ENCODE results near the gene JPH3. TPM values are rescaled to one million over a fixed set of nuclear protein-coding genes. Genes with fewer than 3 reads are reported as not detected.

The JPH3 gene
- polyA plus RNA-seq: under 1 TPM; 0.04 to 0.19 TPM

DNA sequence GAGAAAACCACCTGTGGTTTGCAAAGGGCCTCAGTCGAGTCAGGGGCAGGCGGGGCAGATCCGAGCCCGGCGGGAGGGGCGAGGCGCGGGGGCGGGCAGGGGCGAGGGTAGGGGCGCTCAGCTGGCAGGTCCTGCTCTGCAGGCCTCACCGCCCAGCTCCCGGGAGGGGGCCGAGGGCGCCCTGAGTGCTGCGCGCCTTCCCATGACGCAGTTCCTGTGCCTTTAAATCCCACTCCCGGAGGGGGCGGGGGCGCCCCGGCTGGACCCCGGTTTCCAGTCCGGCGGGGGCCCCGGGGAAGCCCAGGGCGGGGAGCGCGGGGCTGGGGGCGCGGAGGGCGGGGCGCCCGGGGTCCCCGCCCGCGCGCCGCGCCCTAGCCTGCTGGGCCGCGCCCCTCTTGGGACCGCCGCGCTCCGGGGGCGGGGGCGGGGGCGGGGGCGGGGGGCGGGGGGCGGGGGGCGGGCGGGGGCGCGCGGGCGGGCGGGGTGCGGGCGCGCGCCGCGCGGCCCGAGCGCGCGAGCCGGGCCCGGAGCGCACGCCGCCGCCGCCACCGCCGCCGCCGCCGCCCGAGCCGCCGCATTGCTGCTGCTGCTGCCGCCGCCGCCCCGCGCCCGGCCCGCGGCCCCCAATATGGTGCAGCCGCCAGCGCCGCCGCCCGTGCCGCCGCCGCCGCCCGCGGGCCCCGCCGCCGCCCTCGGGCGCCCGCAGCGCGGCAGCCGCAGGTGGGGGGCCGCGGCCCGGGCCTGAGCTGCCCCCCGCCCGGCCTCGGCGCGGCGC lies at the start of gene JPH3:
Gene JPH3, plus strand, starts transcription at position 508 of the 775 bp plus-strand sequence. CDS start 639 bp downstream, outside the sequence.
- Histone ChIP-seq H3K9me3 (ENCODE audit: control insufficient read depth in 2 of 2, insufficient read depth in 1 of 2, low read depth in 1 of 2, low read length in 1 of 2) (peaks cover 0 to 7% of the 10 kb centered on the region in 2 donors), H3K36me3 (ENCODE audit: control insufficient read depth in 2 of 2, insufficient read depth in 2 of 2, low read length in 1 of 2) (no peaks in the 10 kb centered on the region), H3K4me1 (ENCODE audit: control insufficient read depth in 2 of 2, insufficient read depth in 2 of 2, low read length in 1 of 2) (peaks cover 0 to 5% of the 10 kb centered on the region in 2 donors), H3K4me3 (ENCODE audit: low read depth in 1 of 2, low read length in 2 of 2) (peak within 1 kb of the TSS; percentile 18 to 38), H3K27ac (ENCODE audit: low read depth in 2 of 2, low read length in 1 of 2) (no peak within 1 kb of the TSS), H3K27me3 (ENCODE audit: control insufficient read depth in 1 of 2, insufficient read depth in 2 of 2, low read length in 2 of 2) (peaks cover 7 to 37% of the 10 kb centered on the region in 2 donors)
- 1% methylated on average over 31 to 118 of the region's 122 CpGs for WGBS, 2 donors

DNA sequence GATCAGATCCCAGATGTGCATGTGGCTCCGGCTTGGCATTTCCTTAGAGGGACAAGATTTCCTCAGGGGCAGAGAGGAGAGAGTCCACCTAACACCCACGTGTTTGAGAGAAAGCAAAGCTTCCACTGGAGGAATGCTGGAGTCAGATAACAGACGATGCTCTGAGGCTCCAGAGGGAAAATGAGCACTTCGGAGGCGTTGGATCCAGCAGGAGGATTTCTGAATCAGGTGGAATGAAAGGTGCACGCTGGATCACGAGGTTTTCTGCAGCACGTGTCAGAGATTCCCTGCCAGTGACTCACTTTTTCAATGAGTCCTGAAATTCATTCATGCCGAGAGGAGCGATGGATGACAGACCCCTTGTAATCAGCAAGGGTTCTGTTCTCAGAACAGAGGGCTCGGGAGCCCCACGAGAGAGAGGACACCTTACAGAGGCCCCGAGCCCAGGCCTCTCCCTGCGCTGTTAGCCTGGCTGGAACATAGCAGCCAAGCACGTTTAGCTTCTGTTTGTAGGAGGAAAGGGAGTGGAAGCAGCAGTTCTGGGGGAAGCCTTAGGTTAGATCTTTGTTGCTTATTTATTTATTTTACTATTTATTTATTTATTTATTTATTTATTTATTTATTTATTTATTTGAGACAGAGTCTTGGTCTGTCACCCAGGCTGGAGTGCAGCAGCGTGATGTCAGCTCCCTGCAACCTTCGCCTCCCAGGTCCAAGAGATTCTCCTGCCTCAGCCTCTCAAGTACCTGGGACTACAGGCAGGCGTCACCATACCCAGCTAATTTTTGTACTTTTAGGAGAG lies 49.3 kb upstream of the JPH3 start:
- Histone ChIP-seq H3K4me1 (ENCODE audit: control insufficient read depth in 2 of 2, insufficient read depth in 2 of 2, low read length in 1 of 2) (peaks cover 0 to 5% of the 10 kb centered on the region in 2 donors), H3K9me3 (ENCODE audit: control insufficient read depth in 2 of 2, insufficient read depth in 1 of 2, low read depth in 1 of 2, low read length in 1 of 2) (peaks cover 0 to 2% of the 10 kb centered on the region in 2 donors), H3K27ac (ENCODE audit: low read depth in 2 of 2, low read length in 1 of 2) (no peak overlapping the region), H3K36me3 (ENCODE audit: control insufficient read depth in 2 of 2, insufficient read depth in 2 of 2, low read length in 1 of 2) (no peaks in the 10 kb centered on the region), H3K4me3 (ENCODE audit: low read depth in 1 of 2, low read length in 2 of 2) (no peak overlapping the region), H3K27me3 (ENCODE audit: control insufficient read depth in 1 of 2, insufficient read depth in 2 of 2, low read length in 2 of 2) (peaks cover 0 to 5% of the 10 kb centered on the region in 2 donors)
- 68 to 71% methylated on average over 18 of the region's 18 CpGs for WGBS, 2 donors

DNA sequence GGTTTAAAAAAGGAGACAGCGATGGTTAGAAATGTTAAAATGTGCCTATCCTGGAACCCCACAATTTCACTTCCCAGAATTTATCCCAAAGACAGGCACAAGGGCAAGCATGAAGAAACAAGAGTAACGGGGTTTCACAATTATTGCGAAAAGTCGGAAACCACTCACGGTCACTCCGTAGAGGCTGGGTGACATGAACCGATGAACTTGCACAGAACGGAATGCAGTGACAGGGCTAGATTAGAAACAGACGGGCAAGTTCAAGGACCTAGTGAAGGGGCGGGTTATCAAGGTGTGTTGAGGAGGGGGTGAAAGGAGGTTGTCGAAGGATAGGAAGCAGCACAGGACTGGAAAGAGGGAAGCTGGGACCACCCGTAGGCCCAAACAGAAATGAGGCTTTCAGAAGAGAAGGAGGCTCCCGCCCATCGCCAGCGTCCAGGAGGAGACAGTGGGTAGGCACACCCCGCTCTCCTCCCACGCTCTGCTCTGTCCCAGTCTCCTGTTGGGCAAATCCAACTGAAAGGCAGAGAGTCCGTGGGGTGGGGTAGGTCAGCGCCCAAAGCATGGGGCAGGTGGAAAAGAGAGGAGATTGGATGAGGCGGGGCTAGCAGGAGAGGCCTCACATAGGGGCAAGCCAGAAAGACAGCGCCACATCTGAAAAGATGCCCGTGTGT lies 47.4 kb upstream of the JPH3 start:
- 85 to 89% methylated on average over 22 of the region's 22 CpGs for WGBS, 2 donors

DNA sequence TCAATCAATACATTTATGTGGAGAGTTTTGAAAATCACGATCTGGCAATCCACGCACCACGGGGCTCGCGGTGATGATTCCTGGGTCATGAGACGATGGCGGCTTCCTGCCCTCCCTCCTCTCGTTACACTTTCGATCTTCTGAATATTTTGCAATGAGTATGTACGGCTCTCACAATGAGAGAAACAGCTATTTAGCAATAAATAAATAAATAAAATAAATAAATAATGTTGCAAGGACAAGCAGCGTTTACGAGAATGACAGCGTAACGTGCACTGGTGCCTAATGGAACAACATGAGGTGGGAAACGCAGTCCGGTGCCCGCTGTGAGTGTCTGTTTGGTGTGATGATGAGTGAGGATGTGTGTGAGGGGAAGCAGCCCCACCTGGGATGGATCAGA lies 46.7 kb upstream of the JPH3 start:
- Histone ChIP-seq H3K36me3 (ENCODE audit: control insufficient read depth in 2 of 2, insufficient read depth in 2 of 2, low read length in 1 of 2) (no peaks in the 10 kb centered on the region), H3K27me3 (ENCODE audit: control insufficient read depth in 1 of 2, insufficient read depth in 2 of 2, low read length in 2 of 2) (no peaks in the 10 kb centered on the region), H3K27ac (ENCODE audit: low read depth in 2 of 2, low read length in 1 of 2) (no peak overlapping the region), H3K9me3 (ENCODE audit: control insufficient read depth in 2 of 2, insufficient read depth in 1 of 2, low read depth in 1 of 2, low read length in 1 of 2) (no peaks in the 10 kb centered on the region), H3K4me1 (ENCODE audit: control insufficient read depth in 2 of 2, insufficient read depth in 2 of 2, low read length in 1 of 2) (peaks cover 2% of the 10 kb centered on the region in 2 donors), H3K4me3 (ENCODE audit: low read depth in 1 of 2, low read length in 2 of 2) (no peak overlapping the region)
- 85 to 88% methylated on average over 17 of the region's 17 CpGs for WGBS, 2 donors

More for the DNA sequence above, 47.4 kb upstream of the JPH3 start:
- H3K36me3 ChIP-seq (ENCODE audit: control insufficient read depth in 2 of 2, insufficient read depth in 2 of 2, low read length in 1 of 2): no peaks in the 10 kb centered on the region
- no peak overlapping the region for H3K4me3 ChIP-seq (ENCODE audit: low read depth in 1 of 2, low read length in 2 of 2)
- peaks cover 0 to 4% of the 10 kb centered on the region in 2 donors for H3K4me1 ChIP-seq (ENCODE audit: control insufficient read depth in 2 of 2, insufficient read depth in 2 of 2, low read length in 1 of 2)
- peaks cover 0 to 2% of the 10 kb centered on the region in 2 donors for H3K9me3 ChIP-seq (ENCODE audit: control insufficient read depth in 2 of 2, insufficient read depth in 1 of 2, low read depth in 1 of 2, low read length in 1 of 2)
- H3K27me3 ChIP-seq (ENCODE audit: control insufficient read depth in 1 of 2, insufficient read depth in 2 of 2, low read length in 2 of 2): no peaks in the 10 kb centered on the region
- no peak overlapping the region for H3K27ac ChIP-seq (ENCODE audit: low read depth in 2 of 2, low read length in 1 of 2)

DNA sequence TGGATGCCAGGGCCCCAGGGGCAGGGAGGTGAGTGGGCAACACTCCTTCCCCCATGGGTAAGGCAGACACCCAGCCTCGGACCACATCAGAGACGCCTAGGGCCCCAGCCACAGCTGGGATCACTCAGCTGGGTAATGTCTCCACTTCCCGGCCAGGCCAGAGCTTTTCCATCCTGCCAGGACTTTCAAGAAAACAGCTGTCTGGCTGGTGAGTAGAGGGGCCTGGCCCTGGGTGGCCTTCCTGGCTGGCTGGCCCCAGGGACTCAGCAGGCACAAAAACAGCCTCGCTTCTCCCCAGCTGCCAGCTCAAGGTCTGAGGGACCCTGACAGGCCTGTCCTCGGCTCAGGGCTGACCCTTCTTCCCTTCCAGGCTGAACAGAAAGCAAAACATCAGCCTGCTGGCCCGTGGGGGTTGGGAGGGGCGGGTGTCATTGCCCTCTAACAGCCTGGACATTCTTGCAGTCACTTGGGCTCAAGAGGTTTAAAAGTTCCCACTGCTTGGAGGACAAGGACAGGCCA lies 45.3 kb upstream of the JPH3 start:
- H3K27ac ChIP-seq (ENCODE audit: low read depth in 2 of 2, low read length in 1 of 2): peak overlapping the region in 1 of 2 donors; percentile 31
- WGBS, 2 donors: 28 to 42% methylated on average over 7 of the region's 7 CpGs
- peaks cover 2% of the 10 kb centered on the region in 2 donors for H3K4me1 ChIP-seq (ENCODE audit: control insufficient read depth in 2 of 2, insufficient read depth in 2 of 2, low read length in 1 of 2)
- H3K36me3 ChIP-seq (ENCODE audit: control insufficient read depth in 2 of 2, insufficient read depth in 2 of 2, low read length in 1 of 2): no peaks in the 10 kb centered on the region
- H3K27me3 ChIP-seq (ENCODE audit: control insufficient read depth in 1 of 2, insufficient read depth in 2 of 2, low read length in 2 of 2): no peaks in the 10 kb centered on the region
- H3K4me3 ChIP-seq (ENCODE audit: low read depth in 1 of 2, low read length in 2 of 2): no peak overlapping the region
- no peaks in the 10 kb centered on the region for H3K9me3 ChIP-seq (ENCODE audit: control insufficient read depth in 2 of 2, insufficient read depth in 1 of 2, low read depth in 1 of 2, low read length in 1 of 2)

DNA sequence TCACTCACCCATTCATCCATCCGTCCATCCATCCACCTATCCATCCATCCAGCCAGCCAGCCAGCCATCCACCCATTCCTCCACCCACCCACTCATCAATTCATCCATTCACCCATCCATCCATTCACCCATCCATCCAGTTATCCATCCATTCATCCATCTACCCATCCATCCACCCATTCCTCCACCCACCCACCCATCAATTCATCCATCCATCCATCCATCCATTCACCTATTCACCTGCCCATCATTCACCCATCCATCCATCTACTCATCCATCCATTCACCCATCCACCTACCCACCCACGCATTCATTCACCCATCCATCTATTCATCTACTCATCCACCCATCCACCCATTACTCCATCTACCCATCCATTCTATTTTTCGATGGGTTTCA lies 43.6 kb upstream of the JPH3 start:
- Histone ChIP-seq H3K36me3 (ENCODE audit: control insufficient read depth in 2 of 2, insufficient read depth in 2 of 2, low read length in 1 of 2) (no peaks in the 10 kb centered on the region), H3K4me3 (ENCODE audit: low read depth in 1 of 2, low read length in 2 of 2) (no peak overlapping the region), H3K27me3 (ENCODE audit: control insufficient read depth in 1 of 2, insufficient read depth in 2 of 2, low read length in 2 of 2) (no peaks in the 10 kb centered on the region), H3K4me1 (ENCODE audit: control insufficient read depth in 2 of 2, insufficient read depth in 2 of 2, low read length in 1 of 2) (peaks cover 2% of the 10 kb centered on the region in 2 donors), H3K9me3 (ENCODE audit: control insufficient read depth in 2 of 2, insufficient read depth in 1 of 2, low read depth in 1 of 2, low read length in 1 of 2) (no peaks in the 10 kb centered on the region), H3K27ac (ENCODE audit: low read depth in 2 of 2, low read length in 1 of 2) (no peak overlapping the region)
- 81 to 82% methylated on average over 3 of the region's 3 CpGs for WGBS, 2 donors

DNA sequence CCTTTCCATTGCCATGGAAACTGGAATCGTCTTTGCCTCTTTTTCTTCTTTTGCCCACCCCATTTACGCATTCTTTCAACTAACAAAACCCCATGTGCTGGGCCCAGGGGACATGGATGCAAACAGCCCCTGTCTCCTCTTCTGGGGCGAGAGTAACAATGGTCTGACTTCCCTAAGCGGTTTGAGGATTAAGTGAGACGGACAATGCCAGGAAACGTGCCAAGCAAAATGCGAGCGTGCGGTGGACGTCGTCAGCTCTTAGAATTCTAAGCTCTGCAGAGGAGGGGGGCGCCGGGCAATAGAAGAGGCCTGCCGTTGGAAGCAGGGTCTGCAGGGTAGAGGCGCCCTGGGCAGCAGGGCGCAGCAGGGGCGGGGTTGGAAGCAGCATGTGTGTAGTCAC lies 42.4 kb upstream of the JPH3 start:
- Histone ChIP-seq H3K4me1 (ENCODE audit: control insufficient read depth in 2 of 2, insufficient read depth in 2 of 2, low read length in 1 of 2) (peaks cover 2% of the 10 kb centered on the region in 2 donors), H3K4me3 (ENCODE audit: low read depth in 1 of 2, low read length in 2 of 2) (no peak overlapping the region), H3K9me3 (ENCODE audit: control insufficient read depth in 2 of 2, insufficient read depth in 1 of 2, low read depth in 1 of 2, low read length in 1 of 2) (no peaks in the 10 kb centered on the region), H3K27ac (ENCODE audit: low read depth in 2 of 2, low read length in 1 of 2) (no peak overlapping the region), H3K27me3 (ENCODE audit: control insufficient read depth in 1 of 2, insufficient read depth in 2 of 2, low read length in 2 of 2) (no peaks in the 10 kb centered on the region), H3K36me3 (ENCODE audit: control insufficient read depth in 2 of 2, insufficient read depth in 2 of 2, low read length in 1 of 2) (no peaks in the 10 kb centered on the region)
- WGBS, 2 donors: 56 to 60% methylated on average over 17 of the region's 17 CpGs

DNA sequence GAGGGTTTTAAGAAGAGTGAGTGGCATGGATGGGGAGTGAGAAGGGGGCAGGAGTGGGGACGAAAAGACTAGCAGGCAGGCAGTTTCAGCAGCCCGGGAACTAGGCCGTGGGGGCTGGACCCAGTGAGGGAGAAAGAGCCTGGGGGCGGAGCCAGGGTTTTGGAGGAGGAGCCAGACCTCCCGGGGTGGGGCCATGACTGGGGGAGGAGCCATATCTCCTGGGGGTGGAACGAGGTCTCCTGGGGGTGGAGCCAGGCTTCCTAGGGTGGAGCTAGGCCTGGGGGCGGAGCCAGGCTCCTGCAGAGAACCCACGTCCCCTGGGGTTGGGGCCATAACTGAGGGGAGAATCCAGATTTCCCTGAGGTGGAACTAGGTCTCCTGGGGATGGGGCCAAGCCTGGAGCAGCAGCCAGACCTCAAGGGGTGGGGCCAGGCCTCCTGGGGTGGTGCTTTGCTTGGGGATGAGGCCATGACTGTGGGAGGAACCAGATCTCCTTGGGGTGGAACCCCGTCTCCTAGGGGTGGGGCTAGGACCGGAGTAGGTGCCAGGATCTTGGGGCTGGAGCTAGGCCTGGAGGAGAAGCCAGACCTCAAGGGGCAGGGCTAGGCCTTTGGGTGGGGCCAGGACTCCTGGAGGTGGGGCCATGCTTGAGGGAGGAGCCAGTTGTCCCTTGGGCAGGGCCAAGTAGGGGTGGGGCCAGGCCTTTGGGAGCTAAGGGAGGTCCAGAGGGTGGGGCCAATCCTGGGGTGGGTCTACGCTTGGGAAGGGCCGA lies 41.7 kb upstream of the JPH3 start:
- H3K27ac ChIP-seq (ENCODE audit: low read depth in 2 of 2, low read length in 1 of 2): no peak overlapping the region

More for the DNA sequence above, 41.7 kb upstream of the JPH3 start:
- no peaks in the 10 kb centered on the region for H3K27me3 ChIP-seq (ENCODE audit: control insufficient read depth in 1 of 2, insufficient read depth in 2 of 2, low read length in 2 of 2)
- peaks cover 2% of the 10 kb centered on the region in 2 donors for H3K4me1 ChIP-seq (ENCODE audit: control insufficient read depth in 2 of 2, insufficient read depth in 2 of 2, low read length in 1 of 2)
- H3K4me3 ChIP-seq (ENCODE audit: low read depth in 1 of 2, low read length in 2 of 2): no peak overlapping the region
- H3K36me3 ChIP-seq (ENCODE audit: control insufficient read depth in 2 of 2, insufficient read depth in 2 of 2, low read length in 1 of 2): no peaks in the 10 kb centered on the region
- 67 to 71% methylated on average over 10 to 12 of the region's 12 CpGs for WGBS, 2 donors
- H3K9me3 ChIP-seq (ENCODE audit: control insufficient read depth in 2 of 2, insufficient read depth in 1 of 2, low read depth in 1 of 2, low read length in 1 of 2): no peaks in the 10 kb centered on the region
